OCI-LY1 (cell line): ENCODE measurements around the gene LCNL1.

Experiments
- H2AFZ ChIP-seq: fragments of 200-600 bp; sonication (generic), shearing (Covaris generic); 2 replicates; pipeline ENCODE4 v1.6.0; 2014; ENCODE audit warnings: antibody characterized with exemption, mild to moderate bottlenecking, low read length
- H3F3A ChIP-seq: fragments of 200-600 bp; sonication (generic), shearing (Covaris generic); 2 replicates; pipeline ENCODE4 v1.6.0; 2014; ENCODE audit warnings: mild to moderate bottlenecking, antibody characterized with exemption, low read length, moderate library complexity; ENCODE audit not compliant: insufficient read depth
- H3K27ac ChIP-seq: fragments of 200-600 bp; sonication (generic); 2 replicates; pipeline ENCODE4 v1.5.1; 2014; ENCODE audit warnings: low read length, mixed run types, mild to moderate bottlenecking, low read depth; ENCODE audit not compliant: poor library complexity, severe bottlenecking
- H3K27me3 ChIP-seq: fragments of 200-600 bp; sonication (generic); 2 replicates; pipeline ENCODE4 v1.6.0; 2014; ENCODE audit warnings: antibody characterized with exemption, mild to moderate bottlenecking, low read length, moderate library complexity; ENCODE audit not compliant: insufficient read depth
- H3K36me3 ChIP-seq: fragments of 200-600 bp; sonication (generic); 2 replicates; pipeline ENCODE4 v1.6.1; 2014; ENCODE audit warnings: mild to moderate bottlenecking, antibody characterized with exemption, low read length, moderate library complexity, mixed read lengths; ENCODE audit not compliant: insufficient read depth
- H3K4me1 ChIP-seq: fragments of 200-600 bp; sonication (generic); 2 replicates; pipeline ENCODE4 v1.5.1; 2014; ENCODE audit warnings: mild to moderate bottlenecking, low read length, moderate library complexity; ENCODE audit not compliant: insufficient read depth, severe bottlenecking
- H3K4me2 ChIP-seq: fragments of 200-600 bp; sonication (generic), shearing (Covaris generic); 2 replicates; pipeline ENCODE4 v1.6.1; 2014; ENCODE audit warnings: low read length
- H3K4me3 ChIP-seq: fragments of 200-600 bp; sonication (generic); 2 replicates; pipeline ENCODE4 v1.5.1; 2014; ENCODE audit warnings: low read length, low read depth, mild to moderate bottlenecking, mixed read lengths; ENCODE audit not compliant: poor library complexity, severe bottlenecking
- H3K79me2 ChIP-seq: fragments of 200-600 bp; shearing (Covaris generic); 2 replicates; pipeline ENCODE4 v1.6.1; 2016; ENCODE audit warnings: mixed run types, low read length, mixed read lengths; ENCODE audit not compliant: insufficient read depth
- H3K9ac ChIP-seq: fragments of 200-600 bp; sonication (generic), shearing (Covaris generic); 2 replicates; pipeline ENCODE4 v1.6.1; 2014; ENCODE audit warnings: mild to moderate bottlenecking, low read length, mixed read lengths
- H3K9me2 ChIP-seq: fragments of 200-600 bp; sonication (generic), shearing (Covaris generic); 2 replicates; pipeline ENCODE4 v1.6.1; 2014; ENCODE audit warnings: low read depth, mild to moderate bottlenecking, low read length, mixed read lengths
- H3K9me3 ChIP-seq: fragments of 200-600 bp; shearing (Covaris generic); 2 replicates; pipeline ENCODE4 v1.6.1; 2014; ENCODE audit warnings: low read length, mixed read lengths
- H4K20me1 ChIP-seq: fragments of 200-600 bp; sonication (generic), shearing (Covaris generic); 2 replicates; pipeline ENCODE4 v1.6.0; 2016; ENCODE audit warnings: mild to moderate bottlenecking, low read length; ENCODE audit not compliant: insufficient read depth
- CTCF ChIP-seq: fragments of 200-600 bp; sonication (generic), shearing (Covaris generic); IDR thresholded peaks from 2 replicates; pipeline ENCODE4 v1.5.1; 2017; ENCODE audit warnings: mild to moderate bottlenecking, antibody characterized with exemption, low read length, moderate library complexity, mixed read lengths
- EZH2 ChIP-seq: fragments of 200-600 bp; sonication (generic), shearing (Covaris generic); IDR thresholded peaks from 2 replicates; pipeline ENCODE4 v1.8.0; 2017; ENCODE audit warnings: borderline replicate concordance, mixed run types, mild to moderate bottlenecking, antibody characterized with exemption, low read length, moderate library complexity, mixed read lengths

Gene LCNL1

GRCh38 chr9:136936645-136937170 is 46.1 kb upstream of the LCNL1 start:
- H3K36me3 ChIP-seq, result peaks cover 48% of the 10 kb centered on the region
- H3K4me2 ChIP-seq, result no peak overlapping the region
- no peak overlapping the region for H2AFZ ChIP-seq
- no peak for TF ChIP-seq EZH2
- no peak overlapping the region for H3K4me3 ChIP-seq
- 0 out of 2 replicates have a peak, but pooled peaks cover 3% of the 10 kb centered on the region for H3F3A ChIP-seq
- no peaks in the 10 kb centered on the region for H3K4me1 ChIP-seq
- H3K9me2 ChIP-seq, result no peaks in the 10 kb centered on the region
- H3K27ac ChIP-seq, result no peak overlapping the region
- no peaks in the 10 kb centered on the region for H3K79me2 ChIP-seq
- peaks cover 3% of the 10 kb centered on the region; the same call in 1 of the 2 replicates for H3K9me3 ChIP-seq
- no peak overlapping the region for H3K9ac ChIP-seq
- no peaks in the 10 kb centered on the region for H4K20me1 ChIP-seq
- no peaks in the 10 kb centered on the region for H3K27me3 ChIP-seq

GRCh38 chr9:136937186-136938001 is 45.4 kb upstream of the LCNL1 start:
- no peaks in the 10 kb centered on the region for H3K27me3 ChIP-seq
- no peaks in the 10 kb centered on the region for H3K9me2 ChIP-seq
- TF ChIP-seq EZH2 (no peak), CTCF (no peak)
- H2AFZ ChIP-seq, result no peak overlapping the region
- no peak overlapping the region for H3K4me2 ChIP-seq
- H3F3A ChIP-seq, result 0 out of 2 replicates have a peak, but pooled peaks cover 3% of the 10 kb centered on the region
- no peaks in the 10 kb centered on the region for H3K4me1 ChIP-seq
- H3K79me2 ChIP-seq, result no peaks in the 10 kb centered on the region
- no peaks in the 10 kb centered on the region for H4K20me1 ChIP-seq
- no peak overlapping the region for H3K9ac ChIP-seq
- H3K27ac ChIP-seq, result no peak overlapping the region
- H3K36me3 ChIP-seq, result peaks cover 49% of the 10 kb centered on the region
- H3K4me3 ChIP-seq, result no peak overlapping the region
- H3K9me3 ChIP-seq, result no peaks in the 10 kb centered on the region

GRCh38 chr9:136939431-136939995 is 43.3 kb upstream of the LCNL1 start:
- H3K27me3 ChIP-seq, result no peaks in the 10 kb centered on the region
- TF ChIP-seq EZH2, result no peak
- no peak for TF ChIP-seq CTCF

More at GRCh38 chr9:136939431-136939995, 43.3 kb upstream of the LCNL1 start:
- Histone ChIP-seq H3F3A (0 out of 2 replicates have a peak, but pooled peaks cover 3% of the 10 kb centered on the region), H3K9me2 (no peaks in the 10 kb centered on the region), H3K79me2 (no peaks in the 10 kb centered on the region), H3K4me3 (no peak overlapping the region), H3K36me3 (peaks cover 41% of the 10 kb centered on the region), H3K27ac (no peak overlapping the region), H2AFZ (no peak overlapping the region), H3K9me3 (no peaks in the 10 kb centered on the region), H3K4me1 (peaks cover 10% of the 10 kb centered on the region), H4K20me1 (no peaks in the 10 kb centered on the region), H3K4me2 (no peak overlapping the region), H3K9ac (no peak overlapping the region)
